H1 (cell line): Measurements from ENCODE around the gene RING1. TPM values are rescaled to one million over a fixed set of nuclear protein-coding genes. Genes with fewer than 3 reads are reported as not detected.

ENCODE experiments used
- CTCF ChIA-PET: fragments of 300-600 bp; sonication (Branson Sonifier 250); formaldehyde crosslinking; loops from one replicate; lab custom pipeline; 2021; ENCODE audit not compliant: partially characterized antibody; lab: Charles Lee
- POLR2A ChIA-PET: fragments of 300-600 bp; sonication (Branson Sonifier 250); formaldehyde crosslinking; loops from one replicate; lab custom pipeline; 2021; ENCODE audit warnings: inconsistent platforms; ENCODE audit not compliant: partially characterized antibody; lab: Charles Lee
- DNase-seq, 2 experiments: peaks; one replicate each; pipeline versions ENCODE4 v3.0.0 to v3.0.0-alpha.2; 2010 to 2022; ENCODE audit warnings: low spot score in 2 of 2, low read depth in 1 of 2, mixed read lengths in 1 of 2
- FAIRE-seq: peaks from 2 replicates; lab custom pipeline; 2011; peaks lifted over from hg19 to GRCh38; lab: Jason Lieb, UNC
- H2AFZ ChIP-seq: 2 replicates; pipeline ENCODE4 v1.8.1; 2012; ENCODE audit warnings: low read length, inconsistent platforms
- H2AK5ac ChIP-seq: 2 replicates; pipeline ENCODE4 v1.6.1; 2013; ENCODE audit warnings: low read depth, low read length
- H2BK120ac ChIP-seq: replicated peaks from 2 replicates; pipeline ENCODE3; 2013; ENCODE audit warnings: low read depth, low read length, inconsistent platforms
- H2BK12ac ChIP-seq: 2 replicates; pipeline ENCODE4 v1.6.1; 2013; ENCODE audit warnings: low read depth, low read length
- H2BK15ac ChIP-seq: 2 replicates; pipeline ENCODE4 v1.6.1; 2013; ENCODE audit warnings: low read length
- H2BK20ac ChIP-seq: 2 replicates; pipeline ENCODE4 v1.6.1; 2013; ENCODE audit warnings: low read length
- H2BK5ac ChIP-seq: 2 replicates; pipeline ENCODE4 v1.6.1; 2013; ENCODE audit warnings: low read depth, low read length
- H3K14ac ChIP-seq: 2 replicates; pipeline ENCODE4 v1.6.1; 2013; ENCODE audit warnings: inconsistent platforms; ENCODE audit not compliant: insufficient read length
- H3K18ac ChIP-seq: 2 replicates; pipeline ENCODE4 v1.6.1; 2013; ENCODE audit warnings: low read length; ENCODE audit errors: extremely low read depth
- H3K23ac ChIP-seq: 2 replicates; pipeline ENCODE4 v1.6.1; 2013; ENCODE audit warnings: inconsistent platforms; ENCODE audit not compliant: insufficient read length
- H3K23me2 ChIP-seq: 2 replicates; pipeline ENCODE4 v1.6.1; 2013; ENCODE audit warnings: low read depth, low read length
- H3K27ac ChIP-seq: 2 replicates; pipeline ENCODE4 v1.6.1; 2011; ENCODE audit warnings: low read depth, low read length, inconsistent platforms
- H3K27me3 ChIP-seq, 4 experiments: replicated peaks in 1 of 4; 1 replicate in 1 of 4; 2 replicates in 3 of 4; pipeline versions ENCODE4 v1.6.1 to v1.8.1; 2011 to 2013; ENCODE audit warnings: low read length in 3 of 4, mild to moderate bottlenecking in 3 of 4, inconsistent platforms in 2 of 4, mixed read lengths in 2 of 4, moderate library complexity in 1 of 4; ENCODE audit not compliant: control insufficient read depth in 3 of 4, insufficient read depth in 3 of 4; ENCODE audit errors: extremely low read depth in 1 of 4
- H3K36me3 ChIP-seq, 4 experiments: 2 replicates each; pipeline versions ENCODE4 v1.6.1 to v1.8.1; 2011 to 2013; ENCODE audit warnings: mild to moderate bottlenecking in 4 of 4, low read length in 3 of 4, moderate library complexity in 2 of 4, control low read depth in 1 of 4, inconsistent platforms in 1 of 4; ENCODE audit not compliant: insufficient read depth in 4 of 4, control insufficient read depth in 2 of 4
- H3K4ac ChIP-seq: replicated peaks from 2 replicates; pipeline ENCODE3; 2013; ENCODE audit warnings: low read length, low read depth, mixed read lengths, inconsistent platforms; ENCODE audit not compliant: insufficient read length
- H3K4me1 ChIP-seq, 4 experiments: replicated peaks in 1 of 4; 1 replicate in 1 of 4; 2 replicates in 3 of 4; pipeline versions ENCODE4 v1.6.1 to v1.8.1; 2011 to 2013; ENCODE audit warnings: low read length in 3 of 4, inconsistent platforms in 2 of 4, mixed read lengths in 1 of 4; ENCODE audit not compliant: insufficient read depth in 4 of 4, control insufficient read depth in 3 of 4
- H3K4me2 ChIP-seq, 2 experiments: 2 replicates each; pipeline versions ENCODE4 v1.6.1 to v1.8.1; 2011 to 2013; ENCODE audit warnings: low read depth in 2 of 2, low read length in 2 of 2, control low read depth in 1 of 2, inconsistent platforms in 1 of 2, mild to moderate bottlenecking in 1 of 2; ENCODE audit not compliant: insufficient read depth in 1 of 2
- H3K4me3 ChIP-seq, 4 experiments: fragments of 200-600, 300-600 bp in 1 of 4; sonication (generic), shearing (Covaris generic), sonication (Bioruptor Twin) in 1 of 4; 2 replicates each; pipeline versions ENCODE4 v1.5.1 to v1.8.1; 2011 to 2016; ENCODE audit warnings: low read length in 4 of 4, low read depth in 3 of 4, control low read depth in 2 of 4, inconsistent platforms in 2 of 4, mild to moderate bottlenecking in 2 of 4, mixed read lengths in 1 of 4, moderate library complexity in 1 of 4; ENCODE audit not compliant: insufficient read depth in 2 of 4; ENCODE audit errors: extremely low read depth in 1 of 4
- H3K56ac ChIP-seq: replicated peaks from 2 replicates; pipeline ENCODE3; 2013; ENCODE audit warnings: low read depth, mild to moderate bottlenecking, mixed read lengths, low read length, inconsistent platforms; ENCODE audit not compliant: insufficient read length
- H3K79me1 ChIP-seq: 2 replicates; pipeline ENCODE4 v1.6.1; 2013; ENCODE audit warnings: low read depth, low read length, control low read depth
- H3K79me2 ChIP-seq, 2 experiments: 2 replicates each; pipeline versions ENCODE4 v1.6.1 to v1.8.1; 2012 to 2013; ENCODE audit warnings: low read length in 2 of 2, mild to moderate bottlenecking in 2 of 2, inconsistent platforms in 1 of 2; ENCODE audit not compliant: insufficient read depth in 2 of 2, control insufficient read depth in 1 of 2
- H3K9ac ChIP-seq, 4 experiments: replicated peaks in 1 of 4; 1 replicate in 1 of 4; 2 replicates in 3 of 4; pipeline versions ENCODE4 v1.6.1 to v1.8.1; 2011 to 2013; ENCODE audit warnings: low read depth in 3 of 4, low read length in 3 of 4, control low read depth in 2 of 4, mild to moderate bottlenecking in 2 of 4, moderate library complexity in 2 of 4, inconsistent platforms in 1 of 4; ENCODE audit errors: extremely low read depth in 1 of 4
- H3K9me3 ChIP-seq, 2 experiments: 2 replicates each; pipeline versions ENCODE4 v1.6.1 to v1.8.1; 2012 to 2013; ENCODE audit warnings: mild to moderate bottlenecking in 2 of 2, moderate library complexity in 2 of 2, control low read depth in 1 of 2, inconsistent platforms in 1 of 2, low read depth in 1 of 2, low read length in 1 of 2, mixed read lengths in 1 of 2; ENCODE audit not compliant: insufficient read depth in 2 of 2
- H4K20me1 ChIP-seq, 2 experiments: replicated peaks in 1 of 2; 2 replicates each; pipeline versions ENCODE3 to v1.8.1; 2011 to 2013; ENCODE audit warnings: inconsistent platforms in 2 of 2, low read length in 2 of 2, mild to moderate bottlenecking in 1 of 2; ENCODE audit not compliant: insufficient read depth in 2 of 2, control insufficient read depth in 1 of 2
- H4K5ac ChIP-seq: 2 replicates; pipeline ENCODE4 v1.6.1; 2013; ENCODE audit warnings: low read length, low read depth, mixed read lengths, inconsistent platforms; ENCODE audit not compliant: insufficient read length
- H4K8ac ChIP-seq: 2 replicates; pipeline ENCODE4 v1.8.0; 2013; ENCODE audit warnings: mild to moderate bottlenecking, moderate library complexity, low read length, inconsistent platforms; ENCODE audit not compliant: insufficient read depth; ENCODE audit errors: extremely low read depth
- H4K91ac ChIP-seq: replicated peaks from 2 replicates; pipeline ENCODE3; 2013; ENCODE audit warnings: low read length, mixed read lengths, inconsistent platforms; ENCODE audit not compliant: insufficient read length
- BACH1 ChIP-seq: IDR thresholded peaks from 2 replicates; pipeline ENCODE4 v1.6.1; 2012; ENCODE audit warnings: low read length, improper control_type of control experiment
- BRCA1 ChIP-seq: IDR thresholded peaks from 2 replicates; pipeline ENCODE4 v1.6.1; 2012; ENCODE audit warnings: low read depth, low read length, improper control_type of control experiment
- CHD2 ChIP-seq: IDR thresholded peaks from 2 replicates; pipeline ENCODE4 v1.6.1; 2012; ENCODE audit warnings: low read length, improper control_type of control experiment
- EP300 ChIP-seq, 2 experiments: IDR thresholded peaks; 1 replicate in 1 of 2; 2 replicates in 1 of 2; pipeline ENCODE4 v1.6.1; 2011 to 2012; ENCODE audit warnings: low read depth in 2 of 2, low read length in 2 of 2, mild to moderate bottlenecking in 2 of 2, borderline replicate concordance in 1 of 2, inconsistent platforms in 1 of 2, moderate library complexity in 1 of 2
- KDM5A ChIP-seq: fragments of 200-600 bp; IDR thresholded peaks from 2 replicates; pipeline ENCODE4 v1.7.1; 2012; ENCODE audit warnings: mild to moderate bottlenecking, low read length, inconsistent platforms, mixed read lengths
- RNF2 ChIP-seq: fragments of 200-900, 300-1000 bp; sonication (generic); IDR thresholded peaks from 2 replicates; pipeline ENCODE4 v1.7.1; 2016; ENCODE audit warnings: borderline replicate concordance, low read depth, mild to moderate bottlenecking, antibody characterized with exemption, low read length; ENCODE audit not compliant: poor library complexity, severe bottlenecking; ENCODE audit errors: missing control alignments
- SP2 ChIP-seq: IDR thresholded peaks from 2 replicates; pipeline ENCODE4 v1.6.1; 2012; ENCODE audit warnings: mild to moderate bottlenecking, low read length, inconsistent platforms
- WGBS, 2 experiments: shearing (Covaris generic) in 1 of 2; methylation state at CpG; one replicate each; pipeline versions ENCODE4 v1.1.6 to v1.1.7; 2013 to 2015; ENCODE audit warnings: low lambda C conversion rate in 2 of 2, mixed read lengths in 2 of 2, inconsistent platforms in 1 of 2, low coverage in 1 of 2, missing lambda C conversion rate in 1 of 2; ENCODE audit not compliant: insufficient replicate concordance in 2 of 2, insufficient coverage in 1 of 2, insufficient read length in 1 of 2; ENCODE audit errors: extremely low coverage in 1 of 2, missing lambda C conversion rate in 1 of 2; 5-methylcytosine and 5-hydroxymethylcytosine counted together
- polyA plus RNA-seq, 7 experiments: library from polyadenylated mRNA; depleted of rRNA in 3 of 7; stranded (reverse) in 5 of 7; unstranded in 2 of 7; fragments of >200 nt in 5 of 7; fragments of 200-250 nt in 2 of 7; gene quantifications; 1 replicate in 5 of 7; 2 replicates in 1 of 7; 4 replicates in 1 of 7; pipeline versions ENCODE4 v1.2.1 to v1.2.3, GENCODE V29; 2011 to 2013; ENCODE audit warnings: missing spikeins in 2 of 7, mixed read lengths in 2 of 7
- total RNA-seq: library from RNA; stranded (reverse); fragmentation: NEBNext Ultra II Directional; extraction: Animal tissue kit (Norgen Biotek cat#: 25700); gene quantifications from 2 replicates; pipeline ENCODE4 v1.2.1, GENCODE V29; 2021
- TF ChIP-seq, protein P1 (sequence below): IDR thresholded peaks from 2 replicates; pipeline ENCODE4 v1.6.1; 2012; ENCODE audit warnings: inconsistent platforms

RING1 gene
- total and polyA plus RNA-seq, 2 of the 8 experiments (the other 6 are each of a cell fraction or from before 2014, with no cell fraction given): 16.4 to 26.0 TPM

- Histone ChIP-seq H3K79me2 (no peaks in the 10 kb centered on the region), H2AFZ (no peak overlapping the region), H2AK5ac (no peak overlapping the region), H4K8ac (no peak overlapping the region), H2BK12ac (no peak overlapping the region), H3K27ac (no peak overlapping the region), H3K9me3 (no peaks in the 10 kb centered on the region), H4K91ac (no peak overlapping the region), H3K23me2 (no peaks in the 10 kb centered on the region), H2BK20ac (no peak overlapping the region), H3K23ac (no peak overlapping the region), H2BK5ac (no peak overlapping the region), H3K18ac (no peak overlapping the region), H3K9ac (no peak overlapping the region), H4K5ac (no peak overlapping the region), H3K56ac (no peak overlapping the region), H3K4me2 (no peak overlapping the region), H3K79me1 (no peaks in the 10 kb centered on the region), H3K4me3 (no peak overlapping the region), H3K27me3 (no peaks in the 10 kb centered on the region), H3K4ac (no peak overlapping the region), H2BK15ac (no peak overlapping the region), H3K4me1 (no peaks in the 10 kb centered on the region; a peak in 2 of 7 replicates), H3K14ac (no peak overlapping the region), H2BK120ac (no peak overlapping the region), H4K20me1 (peaks cover 0 to 3% of the 10 kb centered on the region in 2 experiments), H3K36me3 (no peaks in the 10 kb centered on the region)
- DNase-seq (no peak), FAIRE-seq (no peak)
- ChIA-PET CTCF (interaction anchor here (1.3 to 5.5 kb wide), 7 partner anchors 10 to 171 kb away, joined by 3 to 74 read pairs (median 34); no protein-coding TSS in a partner anchor), POLR2A (interaction anchor here (0.7 to 1.7 kb wide), 4 partner anchors 54 to 197 kb away, joined by 3 to 4 read pairs (median 3); no protein-coding TSS in a partner anchor)
- TF ChIP-seq BACH1 (no peak), EP300 (IDR thresholded peaks at IDR 0.05; ENCODE audit: borderline replicate concordance in 1 of 2, low read depth in 2 of 2, low read length in 2 of 2) (no peak), CHD2 (no peak), BRCA1 (no peak), SP2 (no peak), RNF2 (no peak), KDM5A (no peak)
- TF ChIP-seq, protein P1, sequence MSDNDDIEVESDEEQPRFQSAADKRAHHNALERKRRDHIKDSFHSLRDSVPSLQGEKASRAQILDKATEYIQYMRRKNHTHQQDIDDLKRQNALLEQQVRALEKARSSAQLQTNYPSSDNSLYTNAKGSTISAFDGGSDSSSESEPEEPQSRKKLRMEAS: no peak
- WGBS, 2 experiments: 91% methylated on average over 10 of the region's 11 CpGs; no CpG with 5 or more reads in 1 of the 2 experiments
Measured at GRCh38 chr6:33171016-33171879, 37.1 kb upstream of the RING1 start.
